HG02678 (cell line): ENCODE measurements around the gene STAMBPL1.

Experiments
- ATAC-seq: cut with Tn5 transposase; IDR thresholded peaks from one replicate; pipeline ENCODE4 v1.9.1; 2021; ENCODE audit warnings: mild to moderate bottlenecking, moderate library complexity; ENCODE audit not compliant: unreplicated experiment

Gene STAMBPL1

GRCh38 chr10:88949051-88949450, 69.0 kb downstream of the STAMBPL1 start:
- ATAC-seq = no peak

DNA sequence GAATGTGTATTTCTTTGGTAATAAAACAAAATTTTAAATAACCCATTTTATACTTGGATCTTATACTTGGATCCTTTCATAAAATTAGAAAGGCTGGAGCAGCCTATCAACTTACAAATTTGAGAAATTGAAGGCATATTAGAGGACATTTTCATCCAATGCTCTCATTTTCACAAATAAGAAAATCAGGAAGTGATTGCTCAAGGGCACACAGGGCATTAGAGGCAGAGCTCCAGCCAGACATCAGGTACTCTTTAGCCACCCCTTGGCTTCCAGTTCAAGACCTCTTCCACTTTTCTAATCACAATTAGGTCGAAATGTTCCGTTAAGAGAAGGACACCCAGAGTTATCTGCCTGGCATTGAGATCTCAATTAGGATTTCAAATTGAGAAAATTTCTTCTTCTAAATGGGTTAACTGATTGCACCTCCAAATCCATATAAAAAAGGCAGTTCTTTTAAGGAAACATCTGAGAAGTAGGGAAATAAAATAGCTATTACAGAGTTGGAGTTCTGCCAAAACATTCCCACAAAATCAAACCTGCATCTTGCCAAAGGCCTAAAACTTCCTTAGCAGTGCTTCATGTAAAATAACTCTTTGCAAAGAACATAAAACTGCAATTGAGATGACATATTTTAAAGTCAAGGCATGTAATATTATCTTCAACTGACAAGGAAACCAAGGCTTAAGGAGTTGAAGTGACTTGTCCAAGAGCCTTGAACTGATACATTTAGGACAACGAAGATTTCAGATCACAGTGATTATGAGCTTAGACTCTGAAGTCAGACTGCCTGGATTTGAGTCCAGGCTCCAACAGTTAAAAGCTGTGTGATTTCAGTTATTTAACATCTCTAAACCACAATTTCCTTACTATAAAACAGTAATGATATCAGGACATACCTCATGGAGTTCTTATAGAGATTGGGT, 70.1 kb downstream of the STAMBPL1 start:
- no peak for ATAC-seq

- no peak for ATAC-seq
Measured at GRCh38 chr10:88952647-88953111, 72.6 kb downstream of the STAMBPL1 start, which contains the start of gene ACTA2. Gene ACTA2 (minus strand): TSS chr10:88952773. CDS start chr10:88948930, 3,843 bp downstream.

- no peak for ATAC-seq
Measured at GRCh38 chr10:88953662-88954061, 73.6 kb downstream of the STAMBPL1 start.

GRCh38 chr10:88954458-88955083, 74.5 kb downstream of the STAMBPL1 start:
- no peak for ATAC-seq

DNA sequence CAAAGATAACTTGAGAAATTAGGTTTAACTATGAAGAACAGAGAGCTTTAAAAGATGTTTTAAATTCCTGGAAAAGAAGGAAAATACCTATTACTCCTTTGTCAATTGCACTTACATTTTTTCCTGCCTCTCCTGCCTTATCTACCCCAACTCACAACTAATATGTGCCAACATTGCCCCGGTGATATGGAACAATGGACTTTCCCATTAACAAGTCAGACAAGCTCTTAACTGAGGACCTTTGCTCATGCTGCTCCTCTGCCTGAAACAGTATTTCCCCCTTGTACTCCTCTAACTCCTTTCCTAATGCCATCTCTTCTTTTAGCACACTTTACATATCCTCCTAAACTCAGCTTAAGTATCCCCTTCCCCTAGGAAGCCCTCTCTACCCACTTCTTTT, 77.3 kb downstream of the STAMBPL1 start:
- ATAC-seq = no peak

- no peak for ATAC-seq
Measured at GRCh38 chr10:88958721-88959120, 78.7 kb downstream of the STAMBPL1 start.

DNA sequence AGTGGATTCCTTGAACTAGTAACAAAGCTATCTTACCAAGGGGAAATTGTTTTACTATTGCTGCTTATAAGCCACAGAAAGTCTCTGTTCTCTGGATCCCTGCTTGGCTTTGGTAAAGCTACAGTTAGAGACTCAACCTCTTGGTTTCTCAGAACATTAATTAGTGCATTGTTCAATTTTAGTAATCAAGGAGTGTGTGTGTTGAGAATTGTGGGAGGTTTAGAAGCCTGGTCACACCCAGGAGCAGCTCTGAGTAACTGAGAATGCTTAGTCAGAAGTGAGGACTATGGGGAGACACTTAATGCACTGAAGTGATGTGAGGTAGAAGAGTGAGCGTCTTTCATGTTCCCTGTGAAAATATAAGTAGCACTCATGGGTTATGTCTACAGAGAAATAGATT, 80.8 kb downstream of the STAMBPL1 start:
- ATAC-seq = no peak

DNA sequence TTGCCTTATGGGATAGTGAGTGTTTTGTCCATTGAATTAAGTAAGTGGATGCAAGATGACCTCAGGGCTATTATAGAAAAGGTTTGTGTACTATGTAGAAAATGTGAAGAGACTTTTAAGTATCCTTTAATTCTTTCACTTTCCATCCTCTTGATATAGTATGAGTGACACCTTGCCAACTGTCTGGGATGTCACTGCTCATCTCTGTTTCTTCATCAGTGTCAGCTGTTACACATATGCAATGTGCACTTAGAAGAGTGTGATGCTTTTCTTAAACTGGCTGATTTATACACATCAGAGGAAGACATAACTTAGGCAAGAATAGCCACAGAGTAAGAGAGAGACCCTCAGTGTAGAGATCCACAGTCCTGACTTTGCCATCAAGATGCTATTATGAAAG, 81.2 kb downstream of the STAMBPL1 start:
- no peak for ATAC-seq

- no peak for ATAC-seq
Measured at GRCh38 chr10:88962336-88962735, 82.3 kb downstream of the STAMBPL1 start.

- no peak for ATAC-seq
Measured at GRCh38 chr10:88963318-88963717, 83.3 kb downstream of the STAMBPL1 start.

DNA sequence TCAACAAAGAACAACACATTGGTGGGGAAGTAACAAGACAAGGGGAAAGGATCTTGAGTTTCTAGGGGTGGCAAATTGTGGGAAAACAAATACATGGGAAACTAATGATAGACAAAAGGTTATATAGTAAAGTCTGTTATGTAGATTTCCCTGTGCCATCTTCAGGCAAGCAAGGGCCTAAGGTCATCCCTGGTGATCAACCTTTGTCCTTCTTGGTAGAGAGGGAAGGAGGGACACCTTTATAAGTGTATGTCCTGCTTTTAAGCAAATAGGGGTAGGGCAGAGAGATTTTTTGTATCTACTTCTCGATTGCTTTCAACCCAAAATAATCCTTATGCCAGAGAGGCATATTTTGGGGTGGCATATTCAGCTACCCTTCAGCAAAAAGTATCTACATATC, 84.3 kb downstream of the STAMBPL1 start:
- ATAC-seq = no peak

- ATAC-seq = no peak
Measured at GRCh38 chr10:88964869-88965415, 84.9 kb downstream of the STAMBPL1 start.

DNA sequence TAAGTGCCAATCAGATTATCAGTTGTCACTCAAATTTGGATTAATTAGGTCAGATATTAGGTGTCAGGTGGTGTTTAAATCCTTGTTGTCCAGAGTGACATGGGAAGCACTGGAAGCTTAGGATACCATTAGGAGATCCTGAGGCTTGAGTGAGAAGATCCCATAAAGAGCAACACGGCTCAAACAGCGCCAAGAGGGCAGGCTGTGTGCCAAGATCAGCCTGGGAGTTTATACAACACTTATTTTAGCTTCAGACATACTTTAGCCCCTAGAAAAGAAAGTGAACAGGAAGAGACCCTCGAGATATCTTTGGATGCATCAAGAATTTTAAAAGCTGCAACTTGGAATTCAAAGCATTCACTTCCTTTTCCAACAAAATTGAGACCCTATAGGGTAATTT, 86.8 kb downstream of the STAMBPL1 start:
- ATAC-seq = no peak

DNA sequence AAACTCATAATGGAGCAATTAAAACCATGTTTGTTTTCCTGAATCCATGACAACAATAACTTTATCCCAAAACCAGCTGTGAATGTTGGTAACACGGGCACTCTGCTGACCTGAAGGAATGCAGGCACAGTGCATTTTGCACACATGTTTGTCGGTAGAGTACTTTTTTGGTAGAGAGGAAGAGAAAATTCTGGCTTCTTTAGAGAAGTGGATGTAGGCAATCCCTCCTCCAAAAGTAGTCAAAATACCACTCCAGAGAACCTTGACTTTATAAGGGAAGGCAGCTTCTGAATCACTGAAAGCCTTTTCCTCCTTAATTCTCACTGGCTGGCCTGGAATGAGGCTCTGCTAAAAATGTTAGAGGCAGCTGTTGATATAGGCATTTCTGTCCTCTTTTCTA, 88.3 kb downstream of the STAMBPL1 start:
- no peak for ATAC-seq

- ATAC-seq = no peak
Measured at GRCh38 chr10:88971221-88972061, 91.4 kb downstream of the STAMBPL1 start.
